Stimulated activated CD8-positive, alpha-beta memory T cell treated with anti-CD3 and anti-CD28 coated beads, Interleukin-2, amount 100 ng/mL, for 48 hours (primary cell): ENCODE results near the gene WIPF2.

Experiments used
- DNase-seq, 2 donors: peaks; one replicate each; pipeline ENCODE4 v3.0.0-alpha.2; 2020; ENCODE audit warnings: low read depth in 2 of 2

The WIPF2 gene

DNA sequence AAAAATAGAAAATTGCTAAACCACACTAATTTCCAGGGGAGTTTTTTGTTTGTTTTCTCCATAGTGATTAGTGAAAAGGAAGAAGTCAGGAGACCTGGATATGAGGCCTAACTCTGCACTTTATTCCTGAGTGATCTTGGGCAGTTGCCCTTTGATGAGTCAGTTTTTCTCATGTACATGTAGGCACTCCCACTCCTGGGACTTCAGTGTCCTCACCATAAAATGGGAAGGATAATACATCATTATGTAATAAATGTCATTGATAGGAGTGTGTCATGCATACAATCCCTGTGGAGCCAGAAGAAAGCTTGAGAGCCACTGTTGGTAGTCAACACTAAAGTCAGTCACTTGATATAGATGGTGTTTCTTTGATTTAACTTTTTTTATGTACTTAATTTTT lies 32.5 kb downstream of the WIPF2 start:
- DNase-seq = no peak

DNA sequence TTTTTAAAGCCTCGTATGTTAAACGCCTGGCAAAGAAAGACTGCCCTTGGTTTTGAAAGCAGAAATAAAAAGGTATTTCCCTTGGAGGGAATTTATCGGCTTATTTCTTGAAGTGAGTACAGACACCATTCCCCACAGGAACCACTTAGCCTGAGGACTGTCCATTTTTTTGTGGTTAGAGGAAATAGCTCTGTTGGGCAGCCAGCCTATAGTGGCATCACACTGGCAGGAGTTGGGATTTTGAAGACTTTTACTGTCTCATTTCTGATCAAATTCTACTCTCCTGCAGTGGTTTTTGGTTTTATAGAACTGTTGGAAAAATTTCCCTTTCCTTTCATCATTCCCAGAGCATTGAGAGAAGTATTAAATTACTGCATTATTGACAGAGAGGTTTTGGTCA lies 34.5 kb downstream of the WIPF2 start:
- DNase-seq = no peak

DNA sequence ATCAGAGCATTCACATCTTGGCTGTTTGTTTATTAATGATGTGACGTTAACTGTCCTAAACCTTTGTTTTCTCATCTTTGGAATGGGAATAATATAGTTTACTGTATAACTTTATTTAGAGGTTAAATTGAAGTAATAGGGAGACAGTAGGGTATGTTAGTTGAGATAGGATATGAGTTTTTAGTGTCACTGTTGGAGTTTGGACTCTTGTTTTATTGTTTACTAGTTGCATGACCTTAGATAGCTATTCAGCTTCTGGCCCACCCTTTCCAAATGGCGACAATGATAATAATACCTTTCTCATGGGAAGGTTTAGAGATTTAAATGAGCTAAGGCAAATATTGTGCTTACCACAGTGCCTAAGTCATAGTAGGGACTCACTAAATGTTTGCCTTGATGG lies 40.4 kb downstream of the WIPF2 start:
- DNase-seq = no peak

DNA sequence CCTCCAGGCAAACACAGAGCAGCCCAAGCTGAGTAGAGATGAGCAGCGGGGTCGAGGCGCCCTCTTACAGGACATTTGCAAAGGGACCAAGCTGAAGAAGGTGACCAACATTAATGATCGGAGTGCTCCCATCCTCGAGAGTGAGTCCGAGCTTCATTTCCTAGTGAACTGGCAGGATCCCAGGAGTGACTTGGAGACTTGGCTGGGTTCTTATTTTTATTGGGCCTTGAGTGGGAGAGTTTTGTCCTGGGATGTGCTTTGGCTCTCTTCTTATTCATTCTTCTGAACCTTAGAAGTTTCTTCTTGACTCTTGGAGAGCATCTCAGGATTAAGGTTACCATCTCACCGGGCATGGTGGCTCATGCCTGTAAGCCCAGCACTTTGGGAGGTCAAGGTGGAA lies 41.4 kb downstream of the WIPF2 start:
- DNase-seq = no peak

DNA sequence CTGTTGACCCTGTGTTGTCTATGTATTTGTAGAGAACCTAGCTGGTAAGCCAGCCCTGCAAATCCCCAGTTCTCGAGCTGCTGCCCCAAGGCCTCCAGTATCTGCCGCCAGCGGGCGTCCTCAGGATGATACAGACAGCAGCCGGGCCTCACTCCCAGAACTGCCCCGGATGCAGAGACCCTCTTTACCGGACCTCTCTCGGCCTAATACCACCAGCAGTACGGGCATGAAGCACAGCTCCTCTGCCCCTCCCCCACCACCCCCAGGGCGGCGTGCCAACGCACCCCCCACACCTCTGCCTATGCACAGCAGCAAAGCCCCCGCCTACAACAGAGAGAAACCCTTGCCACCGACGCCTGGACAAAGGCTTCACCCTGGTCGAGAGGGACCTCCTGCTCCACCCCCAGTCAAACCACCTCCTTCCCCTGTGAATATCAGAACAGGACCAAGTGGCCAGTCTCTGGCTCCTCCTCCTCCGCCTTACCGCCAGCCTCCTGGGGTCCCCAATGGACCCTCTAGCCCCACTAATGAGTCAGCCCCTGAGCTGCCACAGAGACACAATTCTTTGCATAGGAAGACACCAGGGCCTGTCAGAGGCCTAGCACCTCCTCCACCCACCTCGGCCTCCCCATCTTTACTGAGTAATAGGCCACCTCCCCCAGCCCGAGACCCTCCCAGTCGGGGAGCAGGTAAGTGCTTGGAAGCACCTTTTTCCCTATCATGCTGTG lies 45.5 kb downstream of the WIPF2 start:
- DNase-seq = no peak

DNA sequence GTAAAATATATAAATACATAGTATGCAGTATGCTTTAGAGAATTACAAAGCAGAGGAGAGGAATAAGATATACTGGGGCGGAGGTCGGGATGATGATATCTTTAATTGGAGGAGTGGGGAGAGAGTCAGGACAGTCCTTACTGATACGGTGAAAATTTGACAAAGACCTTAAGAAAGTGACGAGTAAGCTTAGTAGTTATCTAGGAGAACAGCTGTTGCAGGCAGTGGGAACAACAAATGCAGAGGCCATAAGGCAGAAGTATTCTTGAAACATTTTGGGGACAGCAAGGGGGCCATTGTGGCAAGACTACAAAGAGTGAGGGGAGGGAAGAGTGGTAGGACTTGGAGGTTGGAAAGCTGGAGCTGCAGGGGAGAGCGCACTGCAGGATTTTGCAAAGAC lies 46.2 kb downstream of the WIPF2 start:
- DNase-seq = no peak

DNA sequence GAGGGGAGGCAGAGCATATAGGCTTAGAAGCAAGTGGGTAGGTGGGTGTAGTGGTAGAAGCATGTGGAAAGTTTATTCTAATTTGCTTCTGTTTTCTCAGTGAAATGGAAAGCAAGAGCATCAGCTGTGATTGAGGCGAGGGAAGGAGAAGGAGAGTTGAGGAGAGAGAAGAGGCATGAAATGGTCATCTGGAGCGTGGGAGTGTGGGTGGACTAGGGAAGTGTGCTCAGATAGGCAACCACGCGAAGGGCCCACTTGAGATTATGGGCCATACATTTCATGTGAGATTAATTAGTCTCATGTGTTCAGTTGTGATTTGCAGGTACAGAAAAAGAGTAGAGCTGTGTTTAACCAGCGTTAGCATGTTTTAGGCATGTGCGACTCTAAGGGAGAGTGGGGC lies 47.8 kb downstream of the WIPF2 start:
- no peak for DNase-seq

DNA sequence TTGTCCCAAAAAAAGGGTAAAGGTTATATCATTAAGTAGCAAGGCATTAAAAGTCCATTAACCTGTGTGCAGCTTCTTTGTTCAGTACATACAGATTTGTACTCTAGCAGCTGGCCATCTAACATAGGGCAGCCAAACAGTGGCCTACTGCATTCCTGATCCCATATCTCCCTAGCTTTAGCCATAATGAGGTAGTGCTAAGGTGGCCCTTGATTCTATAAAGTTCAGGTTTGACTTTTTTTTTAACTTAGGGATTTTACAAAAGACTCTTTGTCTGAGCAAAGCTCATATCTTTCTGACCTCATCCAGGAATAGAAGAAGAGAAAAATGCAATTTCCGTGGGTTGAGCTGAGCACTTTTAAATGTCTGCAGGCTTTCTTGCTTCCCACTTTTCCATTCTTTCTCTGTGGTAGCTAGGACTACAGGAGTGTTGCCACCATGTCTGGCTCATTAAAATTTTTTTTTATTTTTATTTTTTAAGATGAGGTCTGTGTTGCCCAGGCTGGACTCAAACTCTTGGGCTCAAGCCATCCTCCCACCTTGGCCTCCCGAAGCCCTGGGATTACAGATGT lies 49.1 kb downstream of the WIPF2 start:
- no peak for DNase-seq

DNA sequence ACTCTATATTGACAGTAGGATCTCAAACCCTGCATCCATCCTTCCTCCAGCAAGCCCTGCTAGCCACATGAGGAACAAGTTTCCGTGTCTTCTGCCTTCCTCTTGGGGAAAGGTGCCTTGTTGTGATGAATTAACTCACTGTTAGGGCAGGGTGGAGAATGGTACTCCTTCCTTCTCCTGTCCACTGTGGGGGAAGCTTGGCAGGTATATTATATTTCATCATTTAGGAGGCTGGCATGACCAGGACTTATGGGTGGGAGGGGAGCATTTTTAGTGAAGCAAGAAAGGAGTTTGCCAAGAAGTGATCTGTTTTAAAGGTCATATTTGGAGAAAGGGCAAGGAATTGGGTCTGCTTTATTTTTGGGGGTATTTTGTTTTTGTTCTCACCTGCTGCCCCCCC lies 59.3 kb downstream of the WIPF2 start:
- no peak for DNase-seq

DNA sequence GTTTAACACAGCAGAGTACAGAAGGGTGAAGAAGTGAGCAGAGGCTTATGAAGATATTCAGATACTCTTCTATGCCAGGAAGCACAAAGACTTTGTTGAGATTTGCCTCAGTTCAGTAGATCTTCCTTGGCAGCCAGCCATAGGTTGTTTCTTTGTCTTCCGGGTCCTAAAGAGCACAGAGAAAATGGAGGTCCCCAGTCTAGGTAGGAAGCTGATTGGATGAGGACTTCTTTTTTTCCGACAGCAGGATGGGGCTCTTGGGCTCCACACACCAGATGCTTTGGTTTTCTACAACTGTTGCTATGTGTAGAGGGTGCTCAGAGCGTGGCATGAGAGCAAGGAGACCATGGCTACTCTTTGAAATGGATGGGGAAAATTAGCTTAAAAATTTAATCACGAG lies 60.3 kb downstream of the WIPF2 start:
- DNase-seq = no peak

DNA sequence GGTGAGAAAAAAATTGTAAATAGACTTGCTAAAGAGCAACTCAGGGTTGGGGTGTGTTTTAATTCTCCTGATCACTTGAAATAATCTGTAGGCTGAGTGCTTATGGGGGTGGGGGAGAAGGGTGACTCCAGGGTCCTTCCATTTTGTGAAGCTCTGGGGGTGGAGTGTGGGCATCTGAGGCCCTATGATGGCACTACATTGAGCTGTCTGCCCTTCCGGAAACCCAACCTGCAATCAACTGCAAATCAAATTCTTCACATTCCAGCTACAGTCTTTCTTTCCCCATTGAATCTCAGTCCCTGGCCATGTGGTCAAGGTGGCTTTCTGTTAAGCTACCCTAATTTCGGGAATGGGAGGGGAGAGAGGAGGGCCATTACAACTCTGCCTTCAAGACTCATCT lies 62.6 kb downstream of the WIPF2 start:
- DNase-seq = no peak

DNA sequence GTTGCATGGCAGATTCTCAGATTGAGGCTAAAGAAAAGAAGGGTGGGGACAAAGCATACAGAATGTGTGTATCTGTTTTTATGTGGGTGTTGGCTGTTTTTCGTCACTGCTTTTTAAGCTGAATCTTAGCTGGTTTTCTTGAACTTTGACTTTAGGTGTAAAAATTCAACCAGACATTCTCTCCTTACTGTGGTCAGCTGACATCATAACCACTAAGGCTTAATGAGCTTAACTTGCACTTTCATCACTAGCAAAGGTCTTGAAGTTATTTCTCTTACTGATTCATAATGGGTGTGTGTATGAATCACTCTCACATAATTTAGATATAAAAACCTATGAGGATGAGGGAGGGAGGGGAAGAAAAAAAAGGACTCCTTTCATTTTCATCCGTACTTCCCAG lies 64.6 kb downstream of the WIPF2 start:
- no peak for DNase-seq

DNA sequence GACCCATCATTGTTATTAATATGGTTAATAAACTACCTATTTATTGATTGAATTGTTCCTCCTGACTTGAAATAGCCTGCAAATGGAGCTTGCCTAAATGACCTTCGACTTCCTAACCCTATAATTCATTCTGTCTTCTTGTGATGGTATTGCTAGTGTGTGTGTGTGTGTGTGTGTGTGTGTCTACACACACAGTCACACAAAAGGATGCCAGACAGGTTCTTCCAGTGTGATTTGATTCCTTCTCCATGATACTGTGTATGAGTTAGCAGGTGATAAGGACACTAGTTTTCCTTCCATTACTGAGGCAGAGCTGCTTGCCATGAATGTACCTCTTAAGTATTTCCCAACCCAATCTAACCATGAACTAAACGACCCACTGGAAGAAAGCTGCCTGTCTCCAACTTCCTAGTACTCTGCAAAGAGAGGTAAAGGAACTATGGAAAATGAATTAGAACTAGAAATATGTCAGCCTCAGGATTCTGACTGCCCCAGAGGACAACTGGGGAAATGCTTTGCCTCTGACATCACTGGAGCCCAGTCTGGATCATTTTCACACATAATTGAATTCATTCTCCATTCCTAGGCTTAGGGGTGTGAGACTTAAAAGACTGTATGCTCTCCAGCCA lies 65.1 kb downstream of the WIPF2 start:
- DNase-seq = no peak

DNA sequence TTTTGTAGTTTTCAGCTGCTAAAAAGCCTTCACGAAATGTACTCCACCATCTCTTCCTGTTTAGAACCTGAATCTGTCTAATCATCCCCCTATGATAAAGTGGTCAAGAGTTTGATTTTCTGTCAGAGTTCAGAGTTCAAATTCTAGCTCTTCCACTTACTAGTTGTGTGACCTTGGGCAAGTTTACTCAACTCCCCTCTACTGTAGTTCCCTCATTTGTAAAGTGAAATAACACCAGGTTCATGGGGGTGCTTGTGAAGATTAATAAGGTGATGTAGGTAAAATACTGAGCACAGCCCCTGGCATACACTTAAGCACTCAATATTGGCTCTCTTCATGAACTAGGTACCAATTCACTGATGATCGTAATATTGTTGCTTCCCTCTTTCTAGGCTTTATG lies 67.4 kb downstream of the WIPF2 start:
- DNase-seq = no peak

DNA sequence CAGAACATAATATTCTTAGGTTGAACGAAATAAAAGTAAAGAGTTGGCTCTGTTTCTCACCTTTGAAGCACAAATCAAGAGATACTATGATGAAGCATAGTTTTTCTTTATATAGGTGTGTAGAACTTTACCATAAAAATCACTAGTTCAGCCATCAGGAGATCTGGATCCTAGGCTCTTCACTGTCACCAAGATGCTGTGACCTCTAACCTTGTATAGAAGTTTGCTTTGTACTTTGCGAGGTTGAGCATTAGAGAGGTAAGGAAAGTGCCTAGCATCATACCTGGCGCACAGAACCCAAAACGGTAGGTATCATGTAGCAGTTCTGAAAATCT lies 68.0 kb downstream of the WIPF2 start:
- DNase-seq = no peak

DNA sequence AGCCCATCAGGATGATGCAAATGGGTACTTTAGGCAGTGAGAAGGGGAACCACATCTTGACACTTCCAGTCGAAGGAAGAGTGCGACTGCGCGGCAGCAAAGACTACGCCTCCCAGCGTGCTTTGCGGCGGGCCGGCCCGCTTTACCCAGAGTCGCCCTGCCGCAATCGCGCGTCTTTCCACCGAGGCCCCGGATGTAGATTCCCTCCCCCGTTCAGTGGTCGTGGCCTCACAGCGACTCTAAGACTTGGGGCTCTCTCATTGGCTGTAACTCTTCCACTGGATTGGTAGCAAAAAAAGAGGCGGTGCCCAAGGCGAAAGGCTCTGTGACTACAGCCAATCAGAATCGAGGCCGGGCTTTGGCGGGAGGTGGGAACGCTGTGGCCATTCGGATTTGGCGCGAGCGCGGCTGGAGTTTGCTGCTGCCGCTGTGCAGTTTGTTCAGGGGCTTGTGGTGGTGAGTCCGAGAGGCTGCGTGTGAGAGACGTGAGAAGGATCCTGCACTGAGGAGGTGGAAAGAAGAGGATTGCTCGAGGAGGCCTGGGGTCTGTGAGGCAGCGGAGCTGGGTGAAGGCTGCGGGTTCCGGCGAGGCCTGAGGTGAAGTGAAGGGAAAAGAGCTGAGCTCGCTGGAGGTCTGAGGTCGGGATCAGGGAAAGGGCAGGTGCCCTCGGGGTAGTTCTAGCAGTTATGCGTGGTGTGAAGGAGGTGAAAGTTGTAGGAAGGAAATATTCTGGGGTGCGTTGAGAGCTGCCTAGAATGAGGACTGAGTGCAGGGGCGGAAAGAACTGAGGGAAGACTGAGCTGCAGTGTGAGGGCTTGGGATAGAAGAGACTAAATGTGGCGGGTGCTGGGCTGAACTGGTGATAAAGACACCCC lies 68.6 kb downstream of the WIPF2 start, which contains the start of gene CDC6:
Gene CDC6 (plus strand): TSS at position 386 of the 876 bp plus-strand sequence. CDS start 1,542 bp downstream, outside the sequence.
- DNase-seq = peak; percentile 97 to 98

DNA sequence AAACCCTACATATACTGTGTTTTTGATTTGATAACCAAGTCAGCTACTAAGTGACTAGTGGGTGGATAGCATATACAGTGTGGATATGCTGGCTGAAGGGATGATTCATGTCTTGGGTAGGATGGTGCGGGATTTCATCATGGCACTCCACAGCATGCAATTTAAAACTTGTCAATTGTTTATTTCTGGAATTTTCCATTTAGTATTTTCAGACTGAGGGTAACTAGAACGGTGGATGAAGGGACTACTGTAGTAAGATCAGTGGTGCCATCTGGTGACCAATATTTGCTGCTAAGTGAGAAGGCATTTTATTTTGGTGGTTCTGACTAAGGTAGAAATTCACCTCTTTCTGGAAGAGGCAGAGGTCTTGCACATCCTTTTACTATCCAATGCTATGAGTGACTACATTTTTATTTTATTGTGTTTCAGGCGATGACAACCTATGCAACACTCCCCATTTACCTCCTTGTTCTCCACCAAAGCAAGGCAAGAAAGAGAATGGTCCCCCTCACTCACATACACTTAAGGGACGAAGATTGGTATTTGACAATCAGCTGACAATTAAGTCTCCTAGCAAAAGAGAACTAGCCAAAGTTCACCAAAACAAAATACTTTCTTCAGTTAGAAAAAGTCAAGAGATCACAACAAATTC lies 71.7 kb downstream of the WIPF2 start:
- no peak for DNase-seq

DNA sequence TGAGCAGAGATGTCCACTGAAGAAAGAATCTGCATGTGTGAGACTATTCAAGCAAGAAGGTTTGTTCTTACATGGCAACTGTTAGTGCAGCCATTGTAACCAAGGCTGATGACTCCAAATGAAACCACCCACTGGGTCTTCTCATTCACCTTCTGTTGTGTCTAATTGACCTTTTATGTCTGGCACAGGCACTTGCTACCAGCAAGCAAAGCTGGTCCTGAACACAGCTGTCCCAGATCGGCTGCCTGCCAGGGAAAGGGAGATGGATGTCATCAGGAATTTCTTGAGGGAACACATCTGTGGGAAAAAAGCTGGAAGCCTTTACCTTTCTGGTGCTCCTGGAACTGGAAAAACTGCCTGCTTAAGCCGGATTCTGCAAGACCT lies 72.2 kb downstream of the WIPF2 start:
- DNase-seq = no peak

DNA sequence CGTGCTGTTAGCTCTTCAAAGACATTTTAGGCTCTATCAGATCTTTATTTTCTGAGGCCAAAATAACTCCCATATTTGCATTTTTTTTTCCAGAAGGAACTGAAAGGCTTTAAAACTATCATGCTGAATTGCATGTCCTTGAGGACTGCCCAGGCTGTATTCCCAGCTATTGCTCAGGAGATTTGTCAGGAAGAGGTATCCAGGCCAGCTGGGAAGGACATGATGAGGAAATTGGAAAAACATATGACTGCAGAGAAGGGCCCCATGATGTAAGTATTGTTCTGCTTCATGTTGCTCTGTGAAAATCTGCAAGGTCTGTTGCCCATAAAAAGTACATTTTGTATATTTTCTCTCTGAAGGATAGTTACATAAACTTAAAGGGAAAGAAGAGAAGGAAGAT lies 74.3 kb downstream of the WIPF2 start:
- DNase-seq = no peak

DNA sequence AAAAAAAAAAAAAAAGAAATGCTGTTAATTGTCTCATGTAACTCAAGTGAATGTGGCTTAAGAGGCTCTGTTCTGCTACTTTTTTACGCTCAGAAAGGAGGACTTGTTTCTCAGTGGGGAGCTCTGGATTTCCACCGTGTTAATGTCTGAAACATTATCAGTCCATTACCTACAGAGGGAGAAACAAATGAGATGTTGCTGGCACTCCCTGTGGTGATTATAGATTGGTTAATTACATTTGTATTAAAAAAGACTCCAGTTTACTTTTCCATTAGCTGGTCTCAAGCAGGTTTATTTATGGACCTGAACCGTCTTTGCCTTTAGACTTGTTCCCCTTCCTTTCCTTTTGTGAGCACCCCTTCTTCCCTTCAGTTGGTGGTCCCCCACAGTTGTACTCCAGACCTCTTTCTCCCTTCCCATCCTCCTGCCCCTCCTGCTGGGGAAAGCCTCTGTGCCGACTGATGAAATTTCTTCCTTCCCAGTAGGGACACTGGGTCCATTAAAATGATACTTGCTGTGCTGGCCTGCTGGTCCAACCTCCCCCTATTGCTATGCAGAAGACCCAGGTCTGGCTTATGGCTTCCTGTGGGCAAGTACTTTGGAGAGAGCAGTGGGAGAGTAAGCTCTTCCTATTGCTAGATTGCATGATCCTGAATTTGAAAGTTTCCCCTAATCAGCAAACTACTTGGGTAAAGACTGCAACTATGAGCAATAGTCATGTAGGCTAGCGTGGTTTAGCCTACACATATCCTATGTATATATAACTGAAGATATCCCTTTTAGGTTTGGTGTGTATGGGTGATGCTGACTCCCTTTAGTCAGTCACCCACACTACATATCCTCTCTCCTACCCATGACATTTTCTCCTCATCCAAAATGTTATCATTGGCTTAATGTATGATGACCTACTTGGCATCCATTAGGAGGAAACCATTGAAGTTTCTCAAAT lies 76.7 kb downstream of the WIPF2 start:
- DNase-seq = no peak

DNA sequence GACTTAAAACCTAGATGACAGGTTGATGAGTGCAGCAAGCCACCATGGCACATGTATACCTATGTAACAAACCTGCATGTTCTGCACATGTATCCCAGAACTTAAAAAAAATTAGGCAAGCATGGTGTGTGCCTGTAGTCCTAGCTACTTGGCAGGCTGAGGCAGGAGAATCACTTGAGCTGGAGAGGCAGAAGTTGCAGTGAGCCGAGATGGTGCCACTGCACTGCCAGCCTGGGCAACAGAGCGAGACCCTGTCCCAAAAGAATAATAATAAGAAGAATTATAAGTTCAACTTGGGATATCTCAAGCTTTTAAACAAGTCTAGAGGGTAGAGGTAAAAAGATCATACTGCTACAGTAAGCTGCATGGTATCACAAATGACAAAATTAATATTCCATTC lies 78.4 kb downstream of the WIPF2 start:
- no peak for DNase-seq
